H9 (cell line): ENCODE results near the gene CHN2. TPM values are rescaled to one million over a fixed set of nuclear protein-coding genes. Genes with fewer than 3 reads are reported as not detected.
A peak's percentile ranks its signal among the peaks of the same experiment; 100 is the strongest.

ENCODE experiments used
- DNase-seq: peaks from one replicate; pipeline ENCODE4 v3.0.0-alpha.2; 2017
- H2AFZ ChIP-seq: one replicate; pipeline ENCODE4 v1.6.1; 2013; ENCODE audit warnings: mild to moderate bottlenecking, low read length, control low read depth, moderate library complexity
- H2AK5ac ChIP-seq: 2 replicates; pipeline ENCODE4 v1.6.1; 2013; ENCODE audit warnings: low read length, control low read depth, mixed read lengths; ENCODE audit not compliant: insufficient read length
- H2BK120ac ChIP-seq: one replicate; pipeline ENCODE4 v1.6.1; 2013; ENCODE audit warnings: low read depth, mild to moderate bottlenecking, low read length, control low read depth, inconsistent platforms; ENCODE audit not compliant: poor library complexity, severe bottlenecking
- H2BK12ac ChIP-seq: 2 replicates; pipeline ENCODE4 v1.6.1; 2013; ENCODE audit warnings: low read length, control low read depth, mixed read lengths, low read depth; ENCODE audit not compliant: insufficient read length
- H2BK15ac ChIP-seq: 2 replicates; pipeline ENCODE4 v1.6.1; 2013; ENCODE audit warnings: low read depth, low read length, control low read depth
- H2BK20ac ChIP-seq: one replicate; pipeline ENCODE4 v1.6.1; 2013; ENCODE audit warnings: low read depth, mild to moderate bottlenecking, low read length, control low read depth, inconsistent platforms; ENCODE audit not compliant: poor library complexity, severe bottlenecking
- H2BK5ac ChIP-seq: 2 replicates; pipeline ENCODE4 v1.6.1; 2013; ENCODE audit warnings: low read length, control low read depth, mixed read lengths; ENCODE audit not compliant: insufficient read length
- H3K14ac ChIP-seq: 2 replicates; pipeline ENCODE4 v1.6.1; 2013; ENCODE audit warnings: low read length, control low read depth; ENCODE audit not compliant: insufficient read depth
- H3K18ac ChIP-seq: 2 replicates; pipeline ENCODE4 v1.6.1; 2013; ENCODE audit warnings: low read depth, mild to moderate bottlenecking, mixed read lengths, low read length, control low read depth; ENCODE audit not compliant: insufficient read length
- H3K23ac ChIP-seq: 2 replicates; pipeline ENCODE4 v1.6.1; 2013; ENCODE audit warnings: low read length, control low read depth, mixed read lengths, low read depth; ENCODE audit not compliant: insufficient read length
- H3K23me2 ChIP-seq: 2 replicates; pipeline ENCODE4 v1.6.1; 2013; ENCODE audit warnings: low read depth, mild to moderate bottlenecking, mixed read lengths, low read length, control low read depth; ENCODE audit not compliant: insufficient read length, poor library complexity, severe bottlenecking
- H3K27ac ChIP-seq: 2 replicates; pipeline ENCODE4 v1.5.1; 2013; ENCODE audit warnings: low read length, control low read depth, mixed read lengths, low read depth; ENCODE audit not compliant: insufficient read length
- H3K27me3 ChIP-seq: 2 replicates; pipeline ENCODE4 v1.6.1; 2013; ENCODE audit warnings: low read length, control low read depth, inconsistent platforms; ENCODE audit not compliant: insufficient read depth
- H3K4ac ChIP-seq: 2 replicates; pipeline ENCODE4 v1.6.1; 2013; ENCODE audit warnings: low read depth, mild to moderate bottlenecking, control low read depth, inconsistent platforms, low read length, moderate library complexity
- H3K4me1 ChIP-seq: 2 replicates; pipeline ENCODE4 v1.6.1; 2013; ENCODE audit warnings: low read length, control low read depth, inconsistent platforms; ENCODE audit not compliant: insufficient read depth
- H3K4me2 ChIP-seq: 2 replicates; pipeline ENCODE4 v1.6.1; 2013; ENCODE audit warnings: low read length, control low read depth, mixed read lengths; ENCODE audit not compliant: insufficient read length, insufficient read depth
- H3K56ac ChIP-seq: 2 replicates; pipeline ENCODE4 v1.6.1; 2013; ENCODE audit warnings: low read depth, mild to moderate bottlenecking, mixed read lengths, low read length, control low read depth; ENCODE audit not compliant: insufficient read length
- H3K79me1 ChIP-seq: 2 replicates; pipeline ENCODE4 v1.6.1; 2013; ENCODE audit warnings: low read depth, mild to moderate bottlenecking, moderate library complexity, low read length, control low read depth, inconsistent platforms; ENCODE audit not compliant: insufficient read depth, poor library complexity, severe bottlenecking
- H3K79me2 ChIP-seq: 2 replicates; pipeline ENCODE4 v1.6.1; 2013; ENCODE audit warnings: low read length, control low read depth, inconsistent platforms; ENCODE audit not compliant: insufficient read depth
- H3K9ac ChIP-seq: 2 replicates; pipeline ENCODE4 v1.6.1; 2013; ENCODE audit warnings: low read length, control low read depth, mixed read lengths; ENCODE audit not compliant: insufficient read length; ENCODE audit errors: extremely low read depth
- H3K9me3 ChIP-seq: one replicate; pipeline ENCODE4 v1.6.1; 2013; ENCODE audit warnings: low read depth, low read length, inconsistent platforms; ENCODE audit not compliant: control insufficient read depth
- H3T11ph ChIP-seq: one replicate; pipeline ENCODE4 v1.6.1; 2013; ENCODE audit warnings: mild to moderate bottlenecking, low read length, control low read depth, inconsistent platforms
- H4K20me1 ChIP-seq: one replicate; pipeline ENCODE4 v1.6.1; 2013; ENCODE audit not compliant: control insufficient read depth, insufficient read length, insufficient read depth
- H4K5ac ChIP-seq: 2 replicates; pipeline ENCODE4 v1.6.1; 2013; ENCODE audit warnings: low read depth, mild to moderate bottlenecking, mixed read lengths, low read length, control low read depth; ENCODE audit not compliant: insufficient read length
- H4K8ac ChIP-seq: replicated peaks from 2 replicates; pipeline ENCODE4 v1.6.1; 2013; ENCODE audit warnings: low read length, control low read depth, mixed read lengths, low read depth; ENCODE audit not compliant: insufficient read length
- H4K91ac ChIP-seq: 2 replicates; pipeline ENCODE4 v1.6.1; 2013; ENCODE audit warnings: low read depth, mild to moderate bottlenecking, moderate library complexity, mixed read lengths, low read length, control low read depth; ENCODE audit not compliant: insufficient read length
- H3K27ac Mint-ChIP-seq, 3 experiments: 2 replicates in 2 of 3; 3 replicates in 1 of 3; pipeline ENCODE4 v1.8.0; 2020 to 2021; ENCODE audit warnings: mixed read lengths in 3 of 3, mild to moderate bottlenecking in 1 of 3, moderate library complexity in 1 of 3
- H3K27me3 Mint-ChIP-seq: 2 replicates; pipeline ENCODE4 v1.8.0; 2021; ENCODE audit warnings: low read depth, mild to moderate bottlenecking, moderate library complexity, mixed read lengths
- H3K36me3 Mint-ChIP-seq, 3 experiments: 2 replicates in 2 of 3; 3 replicates in 1 of 3; pipeline ENCODE4 v1.8.0; 2020 to 2021; ENCODE audit warnings: low read depth in 3 of 3, mixed read lengths in 3 of 3; ENCODE audit not compliant: insufficient read depth in 1 of 3
- H3K4me1 Mint-ChIP-seq, 2 experiments: 2 replicates each; pipeline ENCODE4 v1.8.0; 2020; ENCODE audit warnings: mixed read lengths in 2 of 2
- H3K4me3 Mint-ChIP-seq, 2 experiments: 2 replicates in 1 of 2; 3 replicates in 1 of 2; pipeline ENCODE4 v1.8.0; 2020 to 2021; ENCODE audit warnings: mild to moderate bottlenecking in 2 of 2, mixed read lengths in 2 of 2, moderate library complexity in 1 of 2
- H3K9me3 Mint-ChIP-seq, 2 experiments: 2 replicates in 1 of 2; 3 replicates in 1 of 2; pipeline ENCODE4 v1.8.0; 2020; ENCODE audit warnings: mild to moderate bottlenecking in 2 of 2, mixed read lengths in 2 of 2, moderate library complexity in 1 of 2
- CTCF ChIP-seq: fragments of 200-600 bp; sonication (generic); conservative IDR thresholded peaks from 3 replicates; pipeline ENCODE4 v1.8.0; 2021; ENCODE audit warnings: antibody characterized with exemption, mild to moderate bottlenecking
- WGBS: extraction: QIAGEN DNeasy Blood & Tissue Kit; methylation state at CpG from one replicate; pipeline ENCODE4 v1.1.7; 2013; ENCODE audit warnings: missing lambda C conversion rate, low lambda C conversion rate, mixed read lengths; ENCODE audit not compliant: insufficient read length; ENCODE audit errors: extremely low coverage; 5-methylcytosine and 5-hydroxymethylcytosine counted together
- total RNA-seq: library from RNA; stranded (reverse); gene quantifications from 2 replicates; pipeline ENCODE4 v1.2.1, GENCODE V29; 2021

The CHN2 gene
- total RNA-seq, 1 experiment from 2014 or later = 3.3 TPM

GRCh38 chr7:29192811-29193210 is 1.8 kb upstream of the CHN2 start:
- no peak overlapping the region for H4K8ac ChIP-seq
- no peak overlapping the region for H3K27ac ChIP-seq
- no peak overlapping the region for H2AK5ac ChIP-seq
- H3K23me2 ChIP-seq = peaks cover 18% of the 10 kb centered on the region
- H3K14ac ChIP-seq = no peak overlapping the region
- no peak overlapping the region for H2BK12ac ChIP-seq
- H4K5ac ChIP-seq = no peak overlapping the region
- Mint-ChIP-seq H3K4me3 (0 out of 5 replicates have a peak overlapping the region, but pooled peaks of 1 of the 2 experiments have one; percentile 31), H3K27me3 (peaks cover 81% of the 10 kb centered on the region), H3K27ac (no peak overlapping the region; a peak in 1 of 7 replicates), H3K36me3 (no peaks in the 10 kb centered on the region), H3K9me3 (no peaks in the 10 kb centered on the region), H3K4me1 (peaks cover 40 to 56% of the 10 kb centered on the region in 2 experiments)
- no peaks in the 10 kb centered on the region for H3K79me1 ChIP-seq
- WGBS = no CpG with 5 or more reads among the region's 8 CpGs
- no peaks in the 10 kb centered on the region for H3K79me2 ChIP-seq
- H4K20me1 ChIP-seq = no peaks in the 10 kb centered on the region
- H3K4me2 ChIP-seq = no peak overlapping the region
- no peak overlapping the region for H3K4ac ChIP-seq
- H2BK120ac ChIP-seq = no peak overlapping the region
- no peak overlapping the region for H2BK15ac ChIP-seq
- no peak for TF ChIP-seq CTCF
- H3K9ac ChIP-seq = no peak overlapping the region
- peaks cover 29% of the 10 kb centered on the region; the same call in 1 of the 2 replicates for H3K27me3 ChIP-seq
- peaks cover 6% of the 10 kb centered on the region for H3K4me1 ChIP-seq
- H3K18ac ChIP-seq = no peak overlapping the region
- H3T11ph ChIP-seq = no peak overlapping the region
- H3K9me3 ChIP-seq = no peaks in the 10 kb centered on the region
- DNase-seq = no peak
- H4K91ac ChIP-seq = no peak overlapping the region
- H2BK5ac ChIP-seq = no peak overlapping the region
- H2AFZ ChIP-seq = no peak overlapping the region
- no peak overlapping the region for H2BK20ac ChIP-seq
- H3K56ac ChIP-seq = no peak overlapping the region
- no peak overlapping the region for H3K23ac ChIP-seq
